IPS-18c (cell line): ENCODE results near the gene HNF4A.

ENCODE experiments used
- H3K4me3 ChIP-seq: 2 replicates; pipeline ENCODE4 v1.7.0; 2013; ENCODE audit warnings: low read depth, mild to moderate bottlenecking, low read length, moderate library complexity; ENCODE audit not compliant: insufficient read depth
- H3K9me3 ChIP-seq: one replicate; pipeline ENCODE4 v1.6.1; 2013; ENCODE audit warnings: mild to moderate bottlenecking, low read length, moderate library complexity; ENCODE audit not compliant: control insufficient read depth, insufficient read depth

The HNF4A gene

GRCh38 chr20:44426879-44427790 lies 71.6 kb downstream of the HNF4A start:
- Histone ChIP-seq H3K4me3 (no peak overlapping the region), H3K9me3 (no peaks in the 10 kb centered on the region)

GRCh38 chr20:44427804-44428173 lies 72.3 kb downstream of the HNF4A start:
- Histone ChIP-seq H3K9me3 (no peaks in the 10 kb centered on the region), H3K4me3 (no peak overlapping the region)

- H3K9me3 ChIP-seq: no peaks in the 10 kb centered on the region
- no peak overlapping the region for H3K4me3 ChIP-seq
These were observed 72.9 kb downstream of the HNF4A start for GRCh38 chr20:44428174-44429016.

GRCh38 chr20:44429017-44429339 lies 73.5 kb downstream of the HNF4A start:
- no peak overlapping the region for H3K4me3 ChIP-seq
- H3K9me3 ChIP-seq: no peaks in the 10 kb centered on the region

DNA sequence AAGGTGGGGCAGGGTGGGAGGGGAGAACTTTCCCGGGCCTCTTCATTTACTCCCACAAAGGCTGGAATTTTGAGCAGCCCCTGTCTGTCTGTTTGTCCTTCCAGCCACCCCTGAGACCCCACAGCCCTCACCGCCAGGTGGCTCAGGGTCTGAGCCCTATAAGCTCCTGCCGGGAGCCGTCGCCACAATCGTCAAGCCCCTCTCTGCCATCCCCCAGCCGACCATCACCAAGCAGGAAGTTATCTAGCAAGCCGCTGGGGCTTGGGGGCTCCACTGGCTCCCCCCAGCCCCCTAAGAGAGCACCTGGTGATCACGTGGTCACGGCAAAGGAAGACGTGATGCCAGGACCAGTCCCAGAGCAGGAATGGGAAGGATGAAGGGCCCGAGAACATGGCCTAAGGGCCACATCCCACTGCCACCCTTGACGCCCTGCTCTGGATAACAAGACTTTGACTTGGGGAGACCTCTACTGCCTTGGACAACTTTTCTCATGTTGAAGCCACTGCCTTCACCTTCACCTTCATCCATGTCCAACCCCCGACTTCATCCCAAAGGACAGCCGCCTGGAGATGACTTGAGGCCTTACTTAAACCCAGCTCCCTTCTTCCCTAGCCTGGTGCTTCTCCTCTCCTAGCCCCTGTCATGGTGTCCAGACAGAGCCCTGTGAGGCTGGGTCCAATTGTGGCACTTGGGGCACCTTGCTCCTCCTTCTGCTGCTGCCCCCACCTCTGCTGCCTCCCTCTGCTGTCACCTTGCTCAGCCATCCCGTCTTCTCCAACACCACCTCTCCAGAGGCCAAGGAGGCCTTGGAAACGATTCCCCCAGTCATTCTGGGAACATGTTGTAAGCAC lies 74.1 kb downstream of the HNF4A start:
- no peaks in the 10 kb centered on the region for H3K9me3 ChIP-seq
- H3K4me3 ChIP-seq: no peak overlapping the region

DNA sequence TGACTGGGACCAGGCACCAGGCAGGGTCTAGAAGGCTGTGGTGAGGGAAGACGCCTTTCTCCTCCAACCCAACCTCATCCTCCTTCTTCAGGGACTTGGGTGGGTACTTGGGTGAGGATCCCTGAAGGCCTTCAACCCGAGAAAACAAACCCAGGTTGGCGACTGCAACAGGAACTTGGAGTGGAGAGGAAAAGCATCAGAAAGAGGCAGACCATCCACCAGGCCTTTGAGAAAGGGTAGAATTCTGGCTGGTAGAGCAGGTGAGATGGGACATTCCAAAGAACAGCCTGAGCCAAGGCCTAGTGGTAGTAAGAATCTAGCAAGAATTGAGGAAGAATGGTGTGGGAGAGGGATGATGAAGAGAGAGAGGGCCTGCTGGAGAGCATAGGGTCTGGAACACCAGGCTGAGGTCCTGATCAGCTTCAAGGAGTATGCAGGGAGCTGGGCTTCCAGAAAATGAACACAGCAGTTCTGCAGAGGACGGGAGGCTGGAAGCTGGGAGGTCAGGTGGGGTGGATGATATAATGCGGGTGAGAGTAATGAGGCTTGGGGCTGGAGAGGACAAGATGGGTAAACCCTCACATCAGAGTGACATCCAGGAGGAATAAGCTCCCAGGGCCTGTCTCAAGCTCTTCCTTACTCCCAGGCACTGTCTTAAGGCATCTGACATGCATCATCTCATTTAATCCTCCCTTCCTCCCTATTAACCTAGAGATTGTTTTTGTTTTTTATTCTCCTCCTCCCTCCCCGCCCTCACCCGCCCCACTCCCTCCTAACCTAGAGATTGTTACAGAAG lies 75.0 kb downstream of the HNF4A start:
- H3K4me3 ChIP-seq: no peak overlapping the region
- H3K9me3 ChIP-seq: no peaks in the 10 kb centered on the region

GRCh38 chr20:44431118-44431501 lies 75.6 kb downstream of the HNF4A start:
- Histone ChIP-seq H3K9me3 (no peaks in the 10 kb centered on the region), H3K4me3 (no peak overlapping the region)

- no peak overlapping the region for H3K4me3 ChIP-seq
- H3K9me3 ChIP-seq: no peaks in the 10 kb centered on the region
These were observed 76.2 kb downstream of the HNF4A start for GRCh38 chr20:44431502-44432234.

DNA sequence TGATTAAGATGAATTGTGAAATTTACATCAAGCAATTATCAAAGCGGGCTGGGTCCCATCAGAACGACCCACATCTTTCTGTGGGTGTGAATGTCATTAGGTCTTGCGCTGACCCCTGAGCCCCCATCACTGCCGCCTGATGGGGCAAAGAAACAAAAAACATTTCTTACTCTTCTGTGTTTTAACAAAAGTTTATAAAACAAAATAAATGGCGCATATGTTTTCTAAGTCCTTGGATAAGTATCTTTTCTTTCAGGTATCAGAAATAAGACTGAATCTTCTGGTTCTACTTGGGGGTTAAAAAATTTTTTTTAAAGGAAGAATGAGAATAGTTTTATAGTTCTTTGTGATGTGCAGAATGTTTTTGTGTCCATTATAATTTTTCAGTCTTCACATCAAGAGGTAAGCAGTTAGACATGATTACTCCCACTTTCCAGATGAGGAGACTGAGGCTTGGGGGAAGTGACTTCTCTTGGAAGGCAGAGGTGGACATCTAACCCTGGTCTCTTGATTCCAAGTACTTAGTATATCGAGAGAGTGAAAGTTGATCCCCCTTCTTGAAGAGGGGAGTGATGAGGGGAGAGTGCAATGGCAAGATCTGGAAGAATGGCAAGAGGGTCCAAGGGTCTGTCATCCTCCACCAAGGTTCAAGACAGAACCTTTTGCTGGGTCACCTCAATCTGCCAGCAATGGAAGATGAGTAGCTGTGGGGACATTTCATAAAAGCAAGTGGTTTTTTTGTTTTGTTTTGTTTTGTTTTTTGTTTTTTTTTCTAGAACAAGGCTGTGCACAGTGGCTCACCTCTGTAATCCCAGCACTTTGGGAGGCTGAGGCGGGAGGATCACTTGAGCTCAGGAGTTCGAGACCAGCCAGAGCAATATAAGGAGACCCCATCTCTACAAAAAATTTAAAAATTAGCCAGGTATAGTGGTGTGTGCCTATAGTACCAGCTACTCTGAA lies 77.4 kb downstream of the HNF4A start:
- no peak overlapping the region for H3K4me3 ChIP-seq
- H3K9me3 ChIP-seq: no peaks in the 10 kb centered on the region

DNA sequence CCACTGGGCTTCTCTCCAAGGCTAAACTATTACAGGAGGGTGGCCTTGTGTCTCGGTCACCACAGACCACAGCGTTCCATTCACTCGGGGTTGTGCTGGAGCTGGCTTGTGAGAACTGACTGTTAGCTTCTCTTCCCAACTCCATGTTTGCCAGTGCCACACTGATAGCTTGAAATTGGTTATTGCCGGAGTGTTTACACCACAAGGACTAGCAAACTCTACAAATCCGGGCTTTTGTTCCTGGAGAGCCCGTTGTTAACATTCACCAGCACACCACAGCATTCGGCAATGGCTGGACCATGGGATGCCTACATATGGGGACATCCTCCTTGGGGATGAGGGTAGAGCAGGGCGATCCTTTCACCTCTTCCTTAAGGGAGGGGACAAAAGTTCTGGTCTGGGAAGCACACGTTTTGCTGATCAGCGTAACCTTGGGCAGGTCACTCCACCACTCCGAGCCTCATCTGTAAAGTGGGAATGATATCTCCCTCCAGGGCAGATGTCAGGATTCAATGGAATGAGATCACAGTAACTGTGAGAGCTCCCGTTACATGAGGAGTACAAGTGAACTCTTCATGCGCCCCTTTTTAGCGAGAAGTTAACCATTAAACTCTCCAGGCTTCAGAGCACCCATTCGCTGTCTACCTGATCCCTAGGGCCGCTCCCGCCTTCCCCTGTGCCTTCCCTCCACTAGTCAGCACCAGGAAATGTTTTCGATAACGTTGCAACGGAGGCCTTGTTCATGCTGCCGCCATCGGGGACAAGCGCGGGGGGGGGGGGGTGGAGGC lies 78.4 kb downstream of the HNF4A start:
- no peaks in the 10 kb centered on the region for H3K9me3 ChIP-seq
- H3K4me3 ChIP-seq: no peak overlapping the region

- no peaks in the 10 kb centered on the region for H3K9me3 ChIP-seq
- H3K4me3 ChIP-seq: no peak overlapping the region
These were observed 80.3 kb downstream of the HNF4A start for GRCh38 chr20:44435630-44436335.

GRCh38 chr20:44436393-44436792 lies 80.9 kb downstream of the HNF4A start:
- H3K9me3 ChIP-seq: no peaks in the 10 kb centered on the region
- H3K4me3 ChIP-seq: no peak overlapping the region

DNA sequence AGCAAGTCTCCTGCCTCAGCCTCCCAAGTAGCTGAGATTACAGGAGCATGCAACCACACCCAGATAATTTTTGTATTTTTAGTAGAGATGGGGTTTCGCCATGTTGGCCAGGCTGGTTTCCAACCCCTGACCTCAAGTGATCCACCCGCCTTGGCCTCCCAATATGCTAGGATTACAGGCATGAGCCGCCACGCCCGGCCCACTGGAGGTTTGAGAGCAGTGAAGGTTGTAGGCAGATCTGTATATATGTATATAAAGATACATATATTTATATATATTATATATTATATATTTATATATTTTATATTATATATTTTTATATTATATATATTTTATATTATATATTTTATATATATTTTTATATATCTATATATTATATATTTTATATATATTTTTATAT lies 82.0 kb downstream of the HNF4A start:
- no peaks in the 10 kb centered on the region for H3K9me3 ChIP-seq
- H3K4me3 ChIP-seq: no peak overlapping the region

DNA sequence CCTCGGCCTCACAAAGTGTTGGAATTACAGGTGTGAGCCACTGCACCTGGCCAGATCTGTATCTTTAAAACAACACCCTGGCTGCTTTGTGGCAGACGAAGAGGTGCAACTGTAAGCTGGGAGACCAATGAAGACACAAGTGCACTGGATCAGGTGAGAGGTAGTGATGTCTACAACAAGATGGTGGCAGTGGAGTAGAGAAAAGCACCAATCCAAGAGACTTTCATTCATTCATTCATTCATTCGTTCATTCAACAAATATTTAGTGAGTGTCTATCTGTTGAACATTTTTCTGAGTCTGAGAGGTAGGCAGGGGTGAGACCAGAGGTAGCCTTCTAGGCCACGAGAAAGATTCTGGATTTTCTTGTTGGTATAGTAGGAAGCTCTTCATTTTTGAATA lies 83.3 kb downstream of the HNF4A start:
- Histone ChIP-seq H3K4me3 (no peak overlapping the region), H3K9me3 (no peaks in the 10 kb centered on the region)
